GM18502 (cell line): Measurements from ENCODE around the gene GAN.

ENCODE experiments used
- ATAC-seq: cut with Tn5 transposase; IDR thresholded peaks from one replicate; pipeline ENCODE4 v1.9.1; 2021; ENCODE audit warnings: mild to moderate bottlenecking; ENCODE audit not compliant: unreplicated experiment, poor library complexity

The GAN gene

GRCh38 chr16:81293909-81294802 is 20.6 kb upstream of the GAN start:
- ATAC-seq, result no peak

DNA sequence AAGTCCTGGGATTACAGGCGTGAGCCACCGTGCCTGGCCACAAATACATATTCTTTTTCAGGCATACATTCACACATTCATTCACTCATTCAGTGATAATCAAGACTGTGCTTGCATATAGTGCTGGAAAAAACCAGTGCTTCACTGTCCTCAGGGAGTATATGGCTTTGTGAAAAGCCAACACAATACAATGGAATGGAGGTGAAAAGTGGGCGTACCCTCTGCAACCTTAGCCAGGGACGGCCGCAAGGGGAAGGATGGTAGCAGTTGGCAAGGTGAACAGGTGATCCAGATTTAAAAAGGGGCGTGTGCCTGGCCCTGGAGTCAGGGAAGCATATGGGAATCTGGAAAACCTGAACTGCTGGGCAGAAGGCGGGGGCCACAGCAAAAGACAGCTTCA is 18.1 kb upstream of the GAN start:
- ATAC-seq, result no peak

DNA sequence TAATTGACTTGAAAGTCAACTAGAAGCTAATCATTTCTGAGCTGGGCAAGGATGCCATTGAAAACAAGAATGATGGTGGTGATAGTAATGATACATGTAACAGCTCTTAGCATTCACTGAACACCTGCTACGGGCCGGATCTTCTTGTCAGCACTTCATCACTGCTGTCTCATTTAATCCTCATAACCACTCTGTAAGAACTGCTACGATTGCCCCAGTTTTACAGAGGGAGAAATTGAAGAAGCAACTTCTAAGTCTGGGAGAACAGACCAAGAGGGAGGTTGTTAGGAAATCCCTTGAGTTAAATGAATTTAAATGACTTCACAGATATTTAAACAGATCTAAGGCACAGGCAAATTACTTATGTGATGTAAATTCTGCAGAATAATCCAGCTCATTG is 7.0 kb upstream of the GAN start:
- no peak for ATAC-seq

- ATAC-seq, result no peak
Measured at GRCh38 chr16:81310045-81310644, 4.6 kb upstream of the GAN start.

- no peak for ATAC-seq
Measured at GRCh38 chr16:81311762-81312161, 3.0 kb upstream of the GAN start.

DNA sequence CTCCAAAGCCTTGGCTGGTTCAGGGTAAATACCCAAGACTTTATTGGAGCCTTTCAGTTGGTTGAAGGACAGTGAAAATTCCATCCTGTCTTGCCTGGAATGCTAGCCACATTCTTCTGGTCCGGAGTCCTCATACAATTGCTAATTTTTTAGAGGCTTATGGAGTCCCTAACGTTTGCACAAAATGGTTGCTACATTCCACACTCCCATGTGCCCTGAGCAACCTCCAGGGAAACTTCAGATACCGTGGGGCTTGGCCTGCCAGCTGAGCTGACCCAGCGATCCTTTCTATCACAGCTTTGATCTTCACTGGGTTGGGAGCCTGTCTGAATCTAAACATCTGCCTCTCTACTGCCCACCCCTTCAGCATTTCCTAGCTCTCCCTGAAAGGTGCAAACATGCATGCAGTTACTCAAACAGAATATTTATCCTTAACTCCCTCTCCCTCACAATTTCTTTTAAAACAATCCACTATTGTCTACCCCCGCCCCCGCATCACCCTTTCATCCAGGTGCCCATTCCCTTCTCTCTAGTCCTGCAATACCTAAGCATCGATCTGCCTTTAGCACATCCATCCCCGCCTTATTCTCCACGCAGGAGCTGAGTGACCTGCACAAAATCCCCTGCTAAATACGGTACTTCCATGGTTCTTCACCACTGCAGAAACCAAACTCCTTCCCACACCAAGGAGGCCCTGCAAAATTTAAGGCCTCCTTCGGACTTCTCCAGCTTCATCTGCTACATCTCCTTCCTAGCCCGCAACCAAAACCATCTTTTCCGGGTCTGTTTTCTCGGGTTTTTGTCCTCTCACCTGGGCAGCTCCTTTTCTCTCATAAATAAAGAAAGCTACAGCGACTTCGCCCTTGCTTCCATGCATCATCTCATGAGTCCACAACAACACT is 810 bp upstream of the GAN start:
- ATAC-seq, result no peak

DNA sequence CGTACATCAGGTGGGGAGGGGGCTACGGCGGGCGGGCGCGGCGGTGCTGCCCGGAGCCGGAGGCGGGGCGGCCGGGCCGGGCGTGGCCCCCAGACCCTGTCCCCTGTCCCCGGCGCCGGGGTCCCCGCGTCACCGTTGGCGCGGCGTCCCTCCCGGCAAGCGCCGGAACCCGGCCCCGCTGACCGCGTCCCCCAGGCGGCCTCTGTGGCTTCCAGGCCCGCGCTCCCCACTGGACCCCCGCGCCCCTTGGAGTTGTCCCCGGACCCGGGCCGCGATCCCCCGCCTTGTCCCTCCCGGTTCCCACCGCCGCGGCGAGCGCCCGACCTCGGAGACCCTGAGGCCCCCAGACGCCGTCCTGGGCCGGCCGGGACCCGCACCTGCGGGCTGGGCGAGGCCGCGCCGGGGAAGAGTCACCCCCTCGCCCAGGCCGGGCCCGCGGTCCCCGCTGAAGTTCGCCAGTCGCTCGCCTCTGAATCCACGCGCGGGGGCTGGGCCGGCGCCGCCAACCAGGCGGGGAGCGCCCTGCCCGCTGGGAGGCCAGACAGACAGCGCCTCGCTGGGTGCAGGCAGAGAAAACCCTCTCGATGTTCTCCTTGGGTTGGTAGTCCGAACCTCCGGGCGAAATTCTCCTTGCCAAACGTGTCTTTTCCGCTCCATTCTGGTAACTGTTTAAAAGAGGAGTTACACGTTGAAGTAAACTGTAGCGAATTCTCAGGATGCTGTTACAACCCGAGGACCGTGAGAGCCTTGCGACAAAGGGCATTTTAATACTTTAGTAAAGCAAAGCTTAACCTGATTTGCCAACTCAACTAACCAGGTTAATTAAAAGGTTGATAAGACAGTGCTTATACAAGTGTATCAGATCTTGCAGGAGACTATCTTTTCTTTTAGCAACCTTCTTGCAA is 761 bp downstream of the GAN start:
- peak; percentile 31 for ATAC-seq

DNA sequence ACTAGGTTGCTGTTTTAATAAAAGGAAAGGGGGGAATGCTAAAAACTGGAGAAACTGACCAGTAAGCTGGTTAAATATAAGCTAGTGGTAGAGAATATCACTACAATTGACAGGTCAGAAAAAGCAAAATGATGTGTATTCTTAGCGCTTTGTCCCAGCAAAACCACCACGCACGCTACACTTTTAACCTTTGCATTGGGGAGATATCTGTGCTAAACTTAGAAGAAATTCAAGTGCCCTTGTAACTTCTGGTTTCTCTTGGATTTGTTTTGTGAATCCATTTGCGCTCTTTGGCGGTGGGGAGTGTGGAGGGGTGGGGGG is 1.4 kb downstream of the GAN start:
- no peak for ATAC-seq

GRCh38 chr16:81318711-81319110 is 3.9 kb downstream of the GAN start:
- no peak for ATAC-seq

DNA sequence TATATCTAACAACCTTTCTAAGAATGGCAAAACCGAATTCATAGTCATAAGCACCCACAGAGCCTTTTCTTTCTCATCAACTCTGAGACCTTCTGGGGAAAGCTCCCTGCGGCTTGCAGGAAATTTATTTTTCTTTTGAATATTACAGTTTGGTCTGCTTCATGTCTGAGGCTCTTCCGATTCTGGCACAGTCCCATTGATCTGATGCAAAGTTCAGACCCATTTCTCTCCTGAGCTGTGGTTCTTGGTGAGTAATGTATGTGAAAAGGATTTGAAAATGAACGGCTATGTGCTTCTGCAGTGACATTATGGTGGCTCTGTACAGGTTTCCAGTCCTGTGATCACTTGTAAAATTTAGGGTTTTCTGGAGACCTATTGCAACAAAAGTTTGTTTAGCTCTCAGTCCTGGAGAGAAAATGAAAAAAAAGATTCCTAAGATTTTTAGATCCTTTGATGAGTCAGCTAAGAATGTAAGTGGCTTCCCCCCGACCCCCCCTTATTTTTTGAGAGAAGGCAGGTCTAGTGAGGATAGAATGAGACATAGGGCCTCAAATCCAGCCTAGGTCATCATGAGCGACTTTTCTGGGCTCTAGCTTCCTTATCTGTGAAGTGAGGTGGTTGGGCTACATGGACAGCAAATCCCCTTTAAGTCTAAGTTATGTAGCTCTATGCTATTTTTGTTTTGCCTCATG is 4.6 kb downstream of the GAN start:
- no peak for ATAC-seq

DNA sequence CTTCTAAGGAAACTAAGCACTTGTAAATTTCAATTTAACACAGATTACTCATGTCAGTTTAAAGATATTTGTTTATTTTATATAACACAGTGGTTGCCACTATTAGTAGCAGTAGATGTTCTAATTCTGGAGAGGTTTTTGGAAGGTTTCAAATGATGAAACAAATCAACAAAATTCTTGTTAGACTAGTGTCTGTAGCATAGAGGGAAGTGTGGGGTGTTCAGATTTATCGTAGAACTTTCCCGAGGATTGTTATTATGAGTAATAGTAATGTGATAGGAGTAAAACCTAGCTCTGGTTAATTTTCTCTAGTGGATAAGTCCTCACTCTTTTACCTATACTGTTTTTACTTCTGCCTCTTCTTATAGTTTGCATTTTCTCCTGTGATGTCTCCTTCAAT is 6.3 kb downstream of the GAN start:
- ATAC-seq, result no peak

GRCh38 chr16:81321536-81321935 is 6.8 kb downstream of the GAN start:
- ATAC-seq, result no peak

- ATAC-seq, result no peak
Measured at GRCh38 chr16:81324808-81325207, 10.0 kb downstream of the GAN start.

GRCh38 chr16:81327011-81327410 is 12.2 kb downstream of the GAN start:
- no peak for ATAC-seq

DNA sequence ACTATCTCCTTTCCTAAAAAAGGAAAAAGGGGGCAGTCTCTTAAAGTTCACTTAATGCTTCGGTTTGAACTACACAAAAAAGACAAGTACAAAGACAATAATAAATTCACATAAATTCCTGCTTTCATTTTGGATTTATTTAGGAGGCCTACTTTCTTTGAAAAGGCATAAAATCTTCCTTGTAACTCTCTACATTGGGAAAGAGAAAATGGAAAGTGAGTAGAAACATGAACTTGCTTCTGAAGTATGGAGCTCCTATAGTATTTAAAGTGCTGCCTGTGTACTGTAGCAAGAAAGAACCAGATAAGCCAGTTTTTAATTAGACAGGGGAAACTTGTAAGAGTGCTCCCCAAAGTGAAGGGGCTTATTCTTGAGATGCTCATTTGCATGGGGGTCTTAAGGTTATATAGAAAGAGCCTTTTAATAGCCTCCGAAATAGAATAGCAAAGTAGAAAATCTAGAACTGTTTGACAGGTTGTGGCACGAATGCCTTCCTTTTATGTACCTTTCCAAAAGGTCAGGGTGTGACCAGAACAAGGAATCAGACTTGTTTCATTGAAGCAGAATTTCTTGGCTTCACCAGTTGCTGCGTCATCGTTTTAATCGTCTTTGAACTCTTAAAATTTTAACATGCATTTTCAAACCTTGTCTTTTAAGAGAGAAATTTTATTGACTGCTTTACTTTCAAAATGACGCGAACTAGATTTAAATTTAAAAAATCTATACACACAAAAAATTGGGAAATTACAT is 12.9 kb downstream of the GAN start:
- no peak for ATAC-seq

GRCh38 chr16:81329947-81330346 is 15.2 kb downstream of the GAN start:
- no peak for ATAC-seq

DNA sequence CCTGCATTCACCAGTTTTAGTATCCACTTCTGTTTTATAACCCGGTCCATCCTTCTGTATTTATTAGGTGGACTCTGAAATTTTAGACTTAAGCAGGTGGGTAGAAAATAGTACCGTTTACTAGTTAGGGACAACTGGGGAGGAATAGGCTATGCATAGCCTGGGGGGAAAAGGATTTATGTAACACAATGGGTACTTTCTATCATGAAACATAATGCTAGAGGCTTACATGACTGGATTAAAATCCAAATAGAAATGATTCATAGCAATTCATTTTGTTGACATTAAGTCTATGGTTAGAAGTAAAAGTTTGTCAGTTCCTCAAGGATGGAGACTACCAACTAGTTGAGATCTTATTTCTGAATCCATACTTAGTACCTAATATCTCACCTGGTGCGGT is 18.6 kb downstream of the GAN start:
- no peak for ATAC-seq

DNA sequence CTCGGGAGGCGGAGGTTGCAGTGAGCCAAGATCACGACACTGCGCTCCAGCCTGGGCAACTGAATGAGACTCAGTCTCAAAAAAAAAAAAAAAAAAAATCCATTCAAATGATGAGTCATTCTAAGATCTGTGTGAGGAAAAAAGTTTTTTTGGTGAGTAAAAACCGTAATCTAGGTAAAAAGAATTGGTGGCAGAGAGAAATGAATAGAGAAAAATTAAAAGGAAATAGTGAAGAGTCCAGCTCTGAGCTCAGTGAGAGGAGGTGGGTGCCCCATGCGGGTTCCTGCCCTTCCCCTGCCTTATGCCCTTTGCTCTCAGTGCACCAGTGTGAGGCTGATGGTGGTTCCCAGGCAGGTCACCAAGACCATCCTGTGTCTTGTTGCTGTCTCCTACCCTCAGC is 20.9 kb downstream of the GAN start:
- no peak for ATAC-seq

GRCh38 chr16:81337097-81337496 is 22.3 kb downstream of the GAN start:
- no peak for ATAC-seq
